ENCODE results near the gene RPL9.
"Not testable (repeated sequence)": the region's sequence is repeated elsewhere in the genome, so short reads cannot be mapped to it uniquely, and the experiment has no call there.

The RPL9 gene

GRCh38 chr4:39464886-39465501, 6.3 kb upstream of the RPL9 start:
- no peak for DNase-seq

GRCh38 chr4:39458161-39458504, 589 bp downstream of the RPL9 start:
- DNase-seq, result not testable (repeated sequence)

GRCh38 chr4:39456946-39457763, 1.6 kb downstream of the RPL9 start:
- DNase-seq, result no peak

GRCh38 chr4:39455486-39455885, 3.2 kb downstream of the RPL9 start:
- no peak for DNase-seq

- no peak for DNase-seq
Observed at GRCh38 chr4:39453738-39454137, 5.0 kb downstream of the RPL9 start.

- DNase-seq, result no peak
Observed at GRCh38 chr4:39452860-39453587, 5.7 kb downstream of the RPL9 start.

- no peak for DNase-seq
Observed at GRCh38 chr4:39452153-39452859, 6.4 kb downstream of the RPL9 start.

GRCh38 chr4:39451423-39452023, 7.2 kb downstream of the RPL9 start:
- DNase-seq, result no peak

- DNase-seq, result no peak
Observed at GRCh38 chr4:39450618-39451017, 8.1 kb downstream of the RPL9 start.

GRCh38 chr4:39446842-39447573, 11.7 kb downstream of the RPL9 start:
- DNase-seq, result no peak

- DNase-seq, result no peak
Observed at GRCh38 chr4:39446483-39446841, 12.3 kb downstream of the RPL9 start.

GRCh38 chr4:39442998-39443397, 15.7 kb downstream of the RPL9 start:
- no peak for DNase-seq

GRCh38 chr4:39441593-39441992, 17.1 kb downstream of the RPL9 start:
- DNase-seq, result no peak

GRCh38 chr4:39435659-39436563, 22.8 kb downstream of the RPL9 start:
- DNase-seq, result no peak

- DNase-seq, result no peak
Observed at GRCh38 chr4:39433878-39434492, 24.7 kb downstream of the RPL9 start.

GRCh38 chr4:39429476-39430334, 29.0 kb downstream of the RPL9 start:
- DNase-seq, result no peak

- no peak for DNase-seq
Observed at GRCh38 chr4:39427520-39428114, 31.1 kb downstream of the RPL9 start.

- no peak for DNase-seq
Observed at GRCh38 chr4:39426728-39427127, 32.0 kb downstream of the RPL9 start.

GRCh38 chr4:39425297-39425696, 33.4 kb downstream of the RPL9 start:
- not testable (repeated sequence) for DNase-seq
